HG02610 (cell line): ENCODE data around the gene VPS13A.

ENCODE experiments used
- ATAC-seq: cut with Tn5 transposase; IDR thresholded peaks from one replicate; pipeline ENCODE4 v1.9.1; 2021; ENCODE audit warnings: mild to moderate bottlenecking, moderate library complexity; ENCODE audit not compliant: unreplicated experiment

Gene VPS13A

GRCh38 chr9:77454663-77455062, 277.3 kb downstream of the VPS13A start:
- ATAC-seq, result no peak

GRCh38 chr9:77455312-77455927, 278.1 kb downstream of the VPS13A start:
- ATAC-seq, result no peak

GRCh38 chr9:77456829-77457437, 279.6 kb downstream of the VPS13A start:
- peak; percentile 77 for ATAC-seq

GRCh38 chr9:77457916-77458592, 280.7 kb downstream of the VPS13A start:
- peak; percentile 77 for ATAC-seq

- ATAC-seq, result no peak
Observed at GRCh38 chr9:77460938-77461337, 283.6 kb downstream of the VPS13A start.

- no peak for ATAC-seq
Observed at GRCh38 chr9:77462066-77462465, 284.7 kb downstream of the VPS13A start.

GRCh38 chr9:77463151-77463550, 285.8 kb downstream of the VPS13A start:
- ATAC-seq, result no peak

GRCh38 chr9:77464661-77465060, 287.3 kb downstream of the VPS13A start:
- ATAC-seq, result no peak

- no peak for ATAC-seq
Observed at GRCh38 chr9:77469515-77470231, 292.3 kb downstream of the VPS13A start.
